Esophagus muscularis mucosa (tissue), 4 donors: Measurements from ENCODE around the gene OR10W1. TPM values are rescaled to one million over a fixed set of nuclear protein-coding genes. Genes with fewer than 3 reads are reported as not detected.

Experiments used
- DNase-seq: peaks from one replicate; pipeline ENCODE4 v3.0.0-alpha.2; 2017; ENCODE audit errors: extremely low spot score
- H3K27ac ChIP-seq, 4 donors: fragments of 200-600 bp; sonication (generic); replicated peaks in 1 of 4; 1 replicate in 3 of 4; 2 replicates in 1 of 4; pipeline ENCODE4 v1.5.1; 2016 to 2019; ENCODE audit warnings: mild to moderate bottlenecking in 1 of 4
- H3K27me3 ChIP-seq, 4 donors: fragments of 200-600 bp; sonication (generic); one replicate each; pipeline versions ENCODE4 v1.5.1 to v1.6.0; 2016 to 2019
- H3K36me3 ChIP-seq, 4 donors: fragments of 200-600 bp; sonication (generic); one replicate each; pipeline ENCODE4 v1.5.1; 2016 to 2019
- H3K4me1 ChIP-seq, 4 donors: fragments of 200-600 bp; sonication (generic); one replicate each; pipeline ENCODE4 v1.5.1; 2016 to 2019
- H3K4me3 ChIP-seq, 4 donors: fragments of 200-600 bp; sonication (generic); 1 replicate in 2 of 4; 2 replicates in 2 of 4; pipeline ENCODE4 v1.5.1; 2016 to 2019; ENCODE audit warnings: mild to moderate bottlenecking in 4 of 4, moderate library complexity in 1 of 4
- H3K9me3 ChIP-seq, 4 donors: fragments of 200-600 bp; sonication (generic); 1 replicate in 3 of 4; 2 replicates in 1 of 4; pipeline ENCODE4 v1.5.1; 2016 to 2019
- CTCF ChIP-seq, 3 experiments: fragments of 200-600 bp in 2 of 3; fragments of 450-650 bp in 1 of 3; sonication (generic) in 2 of 3; IDR thresholded peaks; one replicate each; pipeline ENCODE4 v1.5.1; 2017 to 2019; ENCODE audit warnings: antibody characterized with exemption in 3 of 3, mild to moderate bottlenecking in 2 of 3, moderate library complexity in 1 of 3
- EP300 ChIP-seq: sonication (generic); formaldehyde crosslinking; IDR thresholded peaks from one replicate; pipeline ENCODE4 v1.6.1; 2017; ENCODE audit warnings: antibody characterized with exemption
- POLR2A ChIP-seq: fragments of 450-650 bp; IDR thresholded peaks from one replicate; pipeline ENCODE4 v1.6.1; 2017; ENCODE audit warnings: antibody characterized with exemption, moderate library complexity, mild to moderate bottlenecking, low read depth
- POLR2AphosphoS5 ChIP-seq, 2 donors: sonication (generic); formaldehyde crosslinking; IDR thresholded peaks; one replicate each; pipeline ENCODE4 v1.6.1; 2017; ENCODE audit warnings: antibody characterized with exemption in 2 of 2
- WGBS: methylation state at CpG from one replicate; pipeline ENCODE4 v1.1.5; 2018; 5-methylcytosine and 5-hydroxymethylcytosine counted together
- intact Hi-C: fragments of 100-400 bp; cut with DNase I; formaldehyde crosslinking; loops from one replicate; pipeline ENCODE4 v1.15.1; 2023
- total RNA-seq, 4 donors: library from RNA; depleted of rRNA; stranded (reverse); fragments of >200 nt; gene quantifications; one replicate each; pipeline versions ENCODE4 v1.1.0 to v1.2.1, GENCODE V29; 2016

Gene OR10W1
- total RNA-seq: not detected

GRCh38 chr11:58268142-58268541, at the start of gene OR10W1:
Gene OR10W1 (minus strand): TSS chr11:58268260. CDS start chr11:58267858, 402 bp downstream.
- no peak within 1 kb of the TSS for H3K27ac ChIP-seq
- TF ChIP-seq EP300 (no peak), POLR2A (no peak)
- no peak for DNase-seq
- intact Hi-C loops: no loop called here
- H3K4me3 ChIP-seq: no peak within 1 kb of the TSS
- WGBS: 87% methylated on average over 2 of the region's 2 CpGs
- H3K4me1 ChIP-seq: no peaks in the 10 kb centered on the region
- no peaks in the 10 kb centered on the region for H3K36me3 ChIP-seq
- no peaks in the 10 kb centered on the region for H3K9me3 ChIP-seq
- H3K27me3 ChIP-seq: no peaks in the 10 kb centered on the region

GRCh38 chr11:58316142-58316541, 48.1 kb upstream of the OR10W1 start:
- H3K4me1 ChIP-seq: no peaks in the 10 kb centered on the region
- no peak for TF ChIP-seq POLR2A
- TF ChIP-seq EP300: no peak
- no peak for TF ChIP-seq CTCF (IDR thresholded peaks at IDR 0.05)
- TF ChIP-seq POLR2AphosphoS5 (IDR thresholded peaks at IDR 0.05): no peak
- H3K9me3 ChIP-seq: no peaks in the 10 kb centered on the region
- no peak for DNase-seq
- no peaks in the 10 kb centered on the region for H3K36me3 ChIP-seq
- intact Hi-C loops: no loop called here
- WGBS: 70% methylated on average over 2 of the region's 2 CpGs
- H3K4me3 ChIP-seq: no peak overlapping the region
- peaks cover 0 to 6% (median 0%) of the 10 kb centered on the region in 4 donors for H3K27me3 ChIP-seq
- no peak overlapping the region for H3K27ac ChIP-seq

- no peaks in the 10 kb centered on the region for H3K27me3 ChIP-seq
- no peaks in the 10 kb centered on the region for H3K9me3 ChIP-seq
- no peak for DNase-seq
- no peaks in the 10 kb centered on the region for H3K4me1 ChIP-seq
- H3K27ac ChIP-seq: no peak overlapping the region
- no peak overlapping the region for H3K4me3 ChIP-seq
- TF ChIP-seq POLR2AphosphoS5 (IDR thresholded peaks at IDR 0.05): no peak
- no peak for TF ChIP-seq POLR2A
- no peak for TF ChIP-seq CTCF (IDR thresholded peaks at IDR 0.05)
- no peak for TF ChIP-seq EP300
- H3K36me3 ChIP-seq: no peaks in the 10 kb centered on the region
- intact Hi-C loops: no loop called here
- 93% methylated on average over 2 of the region's 2 CpGs for WGBS
These were observed 33.5 kb upstream of the OR10W1 start for GRCh38 chr11:58301576-58301975.

- H3K4me3 ChIP-seq: no peak overlapping the region
- no peak for DNase-seq
- no peak for TF ChIP-seq POLR2A
- TF ChIP-seq CTCF (IDR thresholded peaks at IDR 0.05): no peak
- no peak for TF ChIP-seq POLR2AphosphoS5 (IDR thresholded peaks at IDR 0.05)
- no peak for TF ChIP-seq EP300
- 70% methylated on average over 21 of the region's 21 CpGs for WGBS
- H3K36me3 ChIP-seq: no peaks in the 10 kb centered on the region
- no peaks in the 10 kb centered on the region for H3K9me3 ChIP-seq
- H3K4me1 ChIP-seq: no peaks in the 10 kb centered on the region
- peaks cover 0 to 9% (median 0%) of the 10 kb centered on the region in 4 donors for H3K27me3 ChIP-seq
- no peak overlapping the region for H3K27ac ChIP-seq
- intact Hi-C loops: no loop called here
These were observed 24.0 kb upstream of the OR10W1 start for GRCh38 chr11:58292017-58292416.

- Histone ChIP-seq H3K27me3 (peaks cover 0 to 9% (median 0%) of the 10 kb centered on the region in 4 donors), H3K36me3 (no peaks in the 10 kb centered on the region), H3K9me3 (no peaks in the 10 kb centered on the region), H3K27ac (no peak overlapping the region), H3K4me1 (no peaks in the 10 kb centered on the region), H3K4me3 (no peak overlapping the region)
- intact Hi-C loops: no loop called here
- WGBS: 60% methylated on average over 4 of the region's 4 CpGs
- TF ChIP-seq EP300 (no peak), CTCF (IDR thresholded peaks at IDR 0.05) (no peak), POLR2AphosphoS5 (IDR thresholded peaks at IDR 0.05) (no peak), POLR2A (no peak)
- DNase-seq: no peak
These were observed 21.2 kb upstream of the OR10W1 start for GRCh38 chr11:58289266-58289665.
